Astrocyte of the spinal cord (primary cell): Measurements from ENCODE around the gene FAM83D.

ENCODE experiments used
- DNase-seq: peaks from one replicate; pipeline ENCODE4 v3.0.0; 2011; ENCODE audit warnings: low read depth, low spot score
- H3K4me3 ChIP-seq: 2 replicates; pipeline ENCODE4 v1.5.1; 2011; ENCODE audit warnings: low read depth, mild to moderate bottlenecking, low read length, moderate library complexity
- in situ Hi-C: cut with HindIII; loops from 2 replicates; pipeline ENCODE4 v1.10.0; 2017; ENCODE audit warnings: low sequenced_read_pairs
- TF ChIP-seq, protein P1 (sequence below): IDR thresholded peaks from 2 replicates; pipeline ENCODE4 v1.5.1; 2012; ENCODE audit warnings: low read depth, mild to moderate bottlenecking, low read length, inconsistent platforms

FAM83D gene

DNA sequence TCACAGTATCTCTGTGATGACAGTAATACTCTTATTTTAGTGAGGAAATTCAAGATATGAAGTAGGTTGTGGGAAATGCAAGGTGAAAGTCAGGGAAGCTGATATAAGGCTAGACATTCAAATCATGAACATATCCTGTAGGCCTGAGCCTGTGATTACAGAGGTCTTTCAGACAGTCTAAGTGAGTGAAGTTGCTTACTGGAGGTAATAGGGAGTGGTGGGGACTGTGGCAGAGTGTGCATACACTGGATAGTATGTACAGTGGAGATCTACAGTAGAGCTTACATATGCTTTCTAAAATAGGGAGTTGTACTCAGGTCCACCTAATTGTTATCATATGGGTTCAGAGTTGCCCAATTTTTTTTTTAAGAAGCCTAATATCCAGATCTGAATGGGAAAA, 39.0 kb downstream of the FAM83D start:
- H3K4me3 ChIP-seq: no peak overlapping the region
- TF ChIP-seq, protein P1, sequence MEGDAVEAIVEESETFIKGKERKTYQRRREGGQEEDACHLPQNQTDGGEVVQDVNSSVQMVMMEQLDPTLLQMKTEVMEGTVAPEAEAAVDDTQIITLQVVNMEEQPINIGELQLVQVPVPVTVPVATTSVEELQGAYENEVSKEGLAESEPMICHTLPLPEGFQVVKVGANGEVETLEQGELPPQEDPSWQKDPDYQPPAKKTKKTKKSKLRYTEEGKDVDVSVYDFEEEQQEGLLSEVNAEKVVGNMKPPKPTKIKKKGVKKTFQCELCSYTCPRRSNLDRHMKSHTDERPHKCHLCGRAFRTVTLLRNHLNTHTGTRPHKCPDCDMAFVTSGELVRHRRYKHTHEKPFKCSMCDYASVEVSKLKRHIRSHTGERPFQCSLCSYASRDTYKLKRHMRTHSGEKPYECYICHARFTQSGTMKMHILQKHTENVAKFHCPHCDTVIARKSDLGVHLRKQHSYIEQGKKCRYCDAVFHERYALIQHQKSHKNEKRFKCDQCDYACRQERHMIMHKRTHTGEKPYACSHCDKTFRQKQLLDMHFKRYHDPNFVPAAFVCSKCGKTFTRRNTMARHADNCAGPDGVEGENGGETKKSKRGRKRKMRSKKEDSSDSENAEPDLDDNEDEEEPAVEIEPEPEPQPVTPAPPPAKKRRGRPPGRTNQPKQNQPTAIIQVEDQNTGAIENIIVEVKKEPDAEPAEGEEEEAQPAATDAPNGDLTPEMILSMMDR: no peak
- in situ Hi-C loops: no loop called here
- DNase-seq: no peak

DNA sequence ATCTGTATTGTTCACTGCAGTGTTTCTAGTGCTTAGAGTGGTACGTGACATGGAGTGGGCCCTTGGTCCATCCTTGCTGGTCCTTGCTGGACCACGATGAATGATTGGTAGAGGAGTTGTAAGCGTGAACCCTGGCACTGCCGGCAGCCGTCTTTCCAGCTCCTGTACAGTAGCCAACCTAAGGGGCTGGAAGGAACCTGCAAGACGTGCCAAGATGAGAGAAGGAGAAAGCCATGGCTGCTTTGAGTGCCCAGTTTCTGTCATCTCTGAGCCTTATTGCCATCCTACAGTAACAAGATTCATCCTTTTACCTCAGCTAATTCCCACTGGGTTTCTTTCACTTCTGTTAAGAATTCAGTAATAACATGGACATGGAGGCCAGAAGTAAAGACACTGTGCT, 41.9 kb downstream of the FAM83D start:
- TF ChIP-seq, protein P1: no peak
- H3K4me3 ChIP-seq: no peak overlapping the region
- DNase-seq: no peak
- in situ Hi-C loops: no loop called here

DNA sequence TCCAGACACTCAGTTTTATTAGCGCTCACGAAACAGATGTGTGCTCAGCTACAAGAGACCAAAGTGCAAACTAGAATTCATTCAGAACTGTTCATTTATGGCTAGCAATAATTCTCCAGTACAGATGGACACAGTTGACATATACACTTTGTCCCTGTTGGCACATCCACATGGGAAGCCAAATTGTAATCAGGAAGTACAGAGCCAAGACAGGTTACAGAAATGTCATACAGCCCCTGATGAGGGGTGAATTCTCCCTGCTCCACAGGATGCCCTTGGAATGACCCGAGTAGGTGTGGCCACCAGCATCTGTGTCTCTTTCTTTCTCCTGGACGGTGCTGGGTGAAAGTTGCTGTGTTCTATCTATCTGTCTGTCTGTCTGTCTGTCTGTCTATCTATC, 43.5 kb downstream of the FAM83D start:
- TF ChIP-seq, protein P1: no peak
- in situ Hi-C loops: no loop called here
- no peak for DNase-seq
- H3K4me3 ChIP-seq: no peak overlapping the region

DNA sequence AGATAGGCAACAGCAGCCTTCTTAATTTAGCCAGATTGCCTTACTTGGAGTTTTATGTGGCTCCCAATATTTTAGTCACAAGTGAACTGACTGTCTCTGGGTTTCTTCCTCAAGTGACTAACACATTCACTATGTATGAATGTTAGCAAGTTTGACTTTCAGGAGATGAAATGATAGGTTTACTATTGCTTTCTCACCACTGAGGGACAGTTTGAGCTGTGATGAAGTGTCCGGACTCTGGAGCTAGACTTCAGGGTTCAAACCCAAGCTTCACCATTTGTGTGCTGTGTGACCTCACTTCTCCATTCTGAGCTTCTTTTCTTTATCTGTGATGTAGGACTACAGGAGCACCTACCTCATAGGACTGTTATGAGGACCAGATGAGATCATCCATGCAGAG, 44.1 kb downstream of the FAM83D start:
- TF ChIP-seq, protein P1: no peak
- in situ Hi-C loops: no loop called here
- H3K4me3 ChIP-seq: no peak overlapping the region
- DNase-seq: peak; percentile 58

DNA sequence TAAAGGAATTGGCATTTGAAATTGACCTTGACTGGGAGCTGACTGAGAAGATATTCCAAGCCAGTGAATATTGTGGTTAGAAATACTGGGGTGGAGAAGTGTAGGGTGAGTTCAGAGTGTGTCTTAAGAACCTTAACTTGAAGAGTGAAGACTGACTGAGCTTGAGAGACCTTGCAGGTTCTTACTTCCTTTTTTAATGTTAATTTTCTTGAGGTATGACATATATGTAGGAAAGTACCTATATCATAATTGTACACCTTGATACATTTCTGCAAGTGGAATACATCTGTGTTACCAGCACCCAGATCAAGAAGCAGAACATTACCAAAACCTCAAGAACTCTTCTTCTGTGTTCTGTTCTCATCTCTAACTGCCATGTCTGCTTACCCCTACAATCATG, 46.9 kb downstream of the FAM83D start:
- DNase-seq: peak; percentile 2
- in situ Hi-C loops: no loop called here
- TF ChIP-seq, protein P1: no peak
- no peak overlapping the region for H3K4me3 ChIP-seq

DNA sequence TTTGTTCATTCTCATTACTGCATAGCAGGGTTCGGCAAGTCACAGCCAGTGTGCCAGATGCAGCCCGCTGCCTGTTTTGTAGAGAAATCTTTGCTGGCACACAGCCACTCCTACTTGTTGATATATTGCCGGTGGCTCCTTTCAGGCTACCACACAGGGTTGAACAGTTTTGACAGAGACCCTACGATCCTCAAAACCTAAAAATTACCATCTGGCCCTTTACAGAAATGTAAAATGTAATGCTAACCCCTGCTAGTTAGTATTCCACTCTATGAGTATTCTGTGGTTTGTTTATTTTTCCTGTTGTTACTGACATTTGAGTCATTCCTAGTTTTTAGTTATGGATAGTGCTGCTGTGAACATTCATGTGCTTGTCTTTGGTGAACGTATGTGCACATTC, 47.4 kb downstream of the FAM83D start:
- TF ChIP-seq, protein P1: no peak
- no peak overlapping the region for H3K4me3 ChIP-seq
- in situ Hi-C loops: no loop called here
- peak; percentile 58 for DNase-seq

DNA sequence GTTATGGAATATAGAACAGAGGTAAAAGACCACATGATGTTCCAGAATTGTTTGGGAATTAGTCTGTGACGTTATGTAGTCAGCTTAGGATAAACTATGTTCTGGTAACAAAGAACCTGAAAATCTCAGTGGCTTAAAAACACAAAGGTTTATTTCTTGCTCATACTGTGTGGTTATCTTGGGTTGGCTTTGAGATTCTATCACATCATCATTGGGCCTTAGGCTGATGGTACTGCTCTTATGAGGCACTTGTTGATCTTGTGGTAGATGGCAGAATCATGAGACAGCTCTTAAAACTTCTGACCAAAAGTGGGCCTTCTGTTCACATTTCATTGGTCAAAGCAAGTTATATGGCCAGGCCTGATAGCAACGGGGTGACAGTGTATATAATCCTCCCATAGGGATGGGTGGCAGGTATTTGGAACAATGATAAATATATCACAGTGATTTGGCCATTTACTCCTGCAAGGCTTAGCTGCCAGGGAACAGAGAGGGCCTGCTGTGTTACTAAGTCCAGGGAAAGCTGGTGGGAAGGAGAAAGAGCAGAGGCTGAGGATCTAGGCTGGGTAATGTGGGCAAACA, 49.4 kb downstream of the FAM83D start:
- no peak overlapping the region for H3K4me3 ChIP-seq
- TF ChIP-seq, protein P1: no peak
- in situ Hi-C loops: no loop called here
- peak; percentile 22 for DNase-seq
